OCI-LY1 (cell line): ENCODE measurements around the gene HSP90AB1.

Experiments used
- CTCF ChIP-seq: fragments of 200-600 bp; sonication (generic), shearing (Covaris generic); IDR thresholded peaks from 2 replicates; pipeline ENCODE4 v1.5.1; 2017; ENCODE audit warnings: mild to moderate bottlenecking, antibody characterized with exemption, low read length, moderate library complexity, mixed read lengths
- EZH2 ChIP-seq: fragments of 200-600 bp; sonication (generic), shearing (Covaris generic); IDR thresholded peaks from 2 replicates; pipeline ENCODE4 v1.8.0; 2017; ENCODE audit warnings: borderline replicate concordance, mixed run types, mild to moderate bottlenecking, antibody characterized with exemption, low read length, moderate library complexity, mixed read lengths

GRCh38 chr6:44243345-44243744, 3.6 kb upstream of the HSP90AB1 start:
- no peak for TF ChIP-seq CTCF
- no peak for TF ChIP-seq EZH2
